Upper lobe of right lung (tissue), 1 donor: ENCODE measurements around the gene EXD3. TPM values are rescaled to one million over a fixed set of nuclear protein-coding genes. Genes with fewer than 3 reads are reported as not detected.

Source experiments
- ATAC-seq: fragments of 200-7000 bp; cut with Tn5 transposase; one replicate; pipeline ENCODE4 v1.9.1; 2020; ENCODE audit warnings: mild to moderate bottlenecking, moderate library complexity
- DNase-seq: peaks from one replicate; pipeline ENCODE4 v3.0.0-alpha.2; 2020
- H3K27ac ChIP-seq: fragments of 200-600 bp; one replicate; pipeline ENCODE4 v1.8.0; 2022
- H3K27me3 ChIP-seq: fragments of 200-600 bp; one replicate; pipeline ENCODE4 v1.8.0; 2022; ENCODE audit warnings: mild to moderate bottlenecking
- H3K36me3 ChIP-seq: fragments of 200-600 bp; one replicate; pipeline ENCODE4 v1.8.0; 2022
- H3K4me1 ChIP-seq: fragments of 200-600 bp; one replicate; pipeline ENCODE4 v1.8.0; 2022
- H3K4me3 ChIP-seq: fragments of 200-600 bp; one replicate; pipeline ENCODE4 v1.8.0; 2022; ENCODE audit warnings: mild to moderate bottlenecking
- H3K9me3 ChIP-seq: fragments of 200-600 bp; one replicate; pipeline ENCODE4 v1.8.0; 2022
- intact Hi-C: fragments of 100-400 bp; cut with DNase I; formaldehyde crosslinking; loops from one replicate; pipeline ENCODE4 v1.11.0; 2022
- total RNA-seq: library from RNA; stranded (reverse); fragmentation: NEBNext Ultra II Directional; extraction: Animal tissue kit (Norgen Biotek cat#: 25700); gene quantifications from one replicate; pipeline ENCODE4 v1.2.1, GENCODE V29; 2021
- TF ChIP-seq, protein P1 (sequence below): fragments of 200-600 bp; IDR thresholded peaks from one replicate; pipeline ENCODE4 v1.8.0; 2022; ENCODE audit warnings: antibody characterized with exemption
- donor health status: DM: no; HTN: yes; CAD: no; lungs with severe emphysema.

The EXD3 gene
- total RNA-seq, 1 donor from 2014 or later, result 27.3 TPM

DNA sequence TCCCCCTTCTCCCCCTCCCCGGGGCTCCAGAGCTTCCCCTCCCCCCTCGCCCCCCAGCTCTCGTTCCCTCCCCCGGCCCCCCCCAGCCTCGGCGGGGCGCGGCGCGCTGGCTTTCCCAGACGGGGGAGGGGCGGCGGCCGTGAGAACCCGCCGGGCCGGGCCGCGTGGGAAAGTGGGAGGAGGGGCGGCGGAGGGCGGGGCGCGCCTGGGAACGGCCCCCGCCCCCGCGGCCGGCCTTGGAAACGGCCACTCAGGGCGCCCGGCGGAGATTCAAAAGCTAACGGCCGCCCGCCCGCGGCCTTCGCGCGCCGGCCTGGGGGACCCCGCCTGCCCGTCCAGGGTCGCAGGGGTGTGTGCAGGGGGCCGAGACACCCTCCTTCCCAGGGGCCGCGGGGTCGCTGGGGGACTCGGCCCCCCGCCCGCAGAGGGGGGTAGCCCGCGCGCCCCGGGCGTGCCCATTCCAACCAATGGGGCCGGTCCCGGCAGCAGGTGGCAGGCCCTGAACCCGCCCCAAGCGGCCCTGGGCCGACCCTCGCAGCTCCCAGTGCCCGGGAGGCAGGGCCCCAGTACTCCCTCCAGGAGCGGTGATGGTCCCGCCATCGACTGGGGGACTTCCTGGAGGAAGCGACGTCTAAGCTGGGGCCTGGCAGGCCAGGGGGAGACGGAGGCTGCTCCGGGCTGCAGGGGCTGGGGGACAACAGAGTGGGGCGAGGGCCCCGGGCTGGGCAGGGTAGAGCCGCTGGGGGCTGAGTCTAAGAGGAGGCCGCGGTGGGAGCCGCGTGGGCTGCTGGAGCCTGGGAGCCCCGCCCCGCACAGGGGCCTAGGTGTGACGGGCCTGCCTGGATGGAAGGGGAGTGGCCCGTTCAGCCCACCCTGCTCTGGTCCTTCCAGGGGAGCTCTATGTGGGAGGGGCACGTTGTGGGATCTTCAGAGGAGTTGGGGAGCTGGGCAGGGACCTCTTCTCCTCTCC is 106.7 kb downstream of the EXD3 start:
- H3K4me3 ChIP-seq, result peak overlapping the region; percentile 37
- peak; percentile 31 for ATAC-seq
- H3K27ac ChIP-seq, result no peak overlapping the region
- DNase-seq, result peak; percentile 70
- H3K4me1 ChIP-seq, result peaks cover 28% of the 10 kb centered on the region
- H3K27me3 ChIP-seq, result peaks cover 17% of the 10 kb centered on the region
- TF ChIP-seq, protein P1, sequence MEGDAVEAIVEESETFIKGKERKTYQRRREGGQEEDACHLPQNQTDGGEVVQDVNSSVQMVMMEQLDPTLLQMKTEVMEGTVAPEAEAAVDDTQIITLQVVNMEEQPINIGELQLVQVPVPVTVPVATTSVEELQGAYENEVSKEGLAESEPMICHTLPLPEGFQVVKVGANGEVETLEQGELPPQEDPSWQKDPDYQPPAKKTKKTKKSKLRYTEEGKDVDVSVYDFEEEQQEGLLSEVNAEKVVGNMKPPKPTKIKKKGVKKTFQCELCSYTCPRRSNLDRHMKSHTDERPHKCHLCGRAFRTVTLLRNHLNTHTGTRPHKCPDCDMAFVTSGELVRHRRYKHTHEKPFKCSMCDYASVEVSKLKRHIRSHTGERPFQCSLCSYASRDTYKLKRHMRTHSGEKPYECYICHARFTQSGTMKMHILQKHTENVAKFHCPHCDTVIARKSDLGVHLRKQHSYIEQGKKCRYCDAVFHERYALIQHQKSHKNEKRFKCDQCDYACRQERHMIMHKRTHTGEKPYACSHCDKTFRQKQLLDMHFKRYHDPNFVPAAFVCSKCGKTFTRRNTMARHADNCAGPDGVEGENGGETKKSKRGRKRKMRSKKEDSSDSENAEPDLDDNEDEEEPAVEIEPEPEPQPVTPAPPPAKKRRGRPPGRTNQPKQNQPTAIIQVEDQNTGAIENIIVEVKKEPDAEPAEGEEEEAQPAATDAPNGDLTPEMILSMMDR, result no peak
- intact Hi-C loops, result no loop called here
- no peaks in the 10 kb centered on the region for H3K36me3 ChIP-seq
- H3K9me3 ChIP-seq, result no peaks in the 10 kb centered on the region

DNA sequence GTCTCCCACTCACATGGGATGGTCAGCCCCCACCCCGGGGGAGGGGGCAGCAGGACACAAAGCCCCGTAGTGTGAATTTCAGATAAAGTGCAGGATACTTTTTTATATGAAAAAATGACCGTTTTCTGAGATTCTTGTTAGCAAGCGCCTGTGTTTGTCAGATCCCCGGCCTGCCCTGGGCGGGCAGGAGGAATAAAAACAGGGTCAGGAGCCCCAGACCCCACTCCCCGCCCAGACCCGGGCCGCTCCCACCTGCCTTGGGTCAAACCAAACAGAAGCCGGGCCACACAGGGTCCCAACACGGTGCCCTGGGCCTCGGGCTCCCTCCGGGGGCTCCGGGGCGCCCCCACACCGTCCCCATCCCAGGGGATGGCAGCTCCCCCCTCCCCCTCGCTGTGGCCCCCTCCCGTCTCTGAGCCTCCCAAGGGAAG is 107.4 kb downstream of the EXD3 start:
- TF ChIP-seq, protein P1, result no peak
- no peak overlapping the region for H3K27ac ChIP-seq
- peaks cover 22% of the 10 kb centered on the region for H3K4me1 ChIP-seq
- no peaks in the 10 kb centered on the region for H3K9me3 ChIP-seq
- intact Hi-C loops, result no loop called here
- H3K4me3 ChIP-seq, result peak overlapping the region; percentile 37
- DNase-seq (no peak), ATAC-seq (no peak)
- H3K27me3 ChIP-seq, result peaks cover 17% of the 10 kb centered on the region
- no peaks in the 10 kb centered on the region for H3K36me3 ChIP-seq

DNA sequence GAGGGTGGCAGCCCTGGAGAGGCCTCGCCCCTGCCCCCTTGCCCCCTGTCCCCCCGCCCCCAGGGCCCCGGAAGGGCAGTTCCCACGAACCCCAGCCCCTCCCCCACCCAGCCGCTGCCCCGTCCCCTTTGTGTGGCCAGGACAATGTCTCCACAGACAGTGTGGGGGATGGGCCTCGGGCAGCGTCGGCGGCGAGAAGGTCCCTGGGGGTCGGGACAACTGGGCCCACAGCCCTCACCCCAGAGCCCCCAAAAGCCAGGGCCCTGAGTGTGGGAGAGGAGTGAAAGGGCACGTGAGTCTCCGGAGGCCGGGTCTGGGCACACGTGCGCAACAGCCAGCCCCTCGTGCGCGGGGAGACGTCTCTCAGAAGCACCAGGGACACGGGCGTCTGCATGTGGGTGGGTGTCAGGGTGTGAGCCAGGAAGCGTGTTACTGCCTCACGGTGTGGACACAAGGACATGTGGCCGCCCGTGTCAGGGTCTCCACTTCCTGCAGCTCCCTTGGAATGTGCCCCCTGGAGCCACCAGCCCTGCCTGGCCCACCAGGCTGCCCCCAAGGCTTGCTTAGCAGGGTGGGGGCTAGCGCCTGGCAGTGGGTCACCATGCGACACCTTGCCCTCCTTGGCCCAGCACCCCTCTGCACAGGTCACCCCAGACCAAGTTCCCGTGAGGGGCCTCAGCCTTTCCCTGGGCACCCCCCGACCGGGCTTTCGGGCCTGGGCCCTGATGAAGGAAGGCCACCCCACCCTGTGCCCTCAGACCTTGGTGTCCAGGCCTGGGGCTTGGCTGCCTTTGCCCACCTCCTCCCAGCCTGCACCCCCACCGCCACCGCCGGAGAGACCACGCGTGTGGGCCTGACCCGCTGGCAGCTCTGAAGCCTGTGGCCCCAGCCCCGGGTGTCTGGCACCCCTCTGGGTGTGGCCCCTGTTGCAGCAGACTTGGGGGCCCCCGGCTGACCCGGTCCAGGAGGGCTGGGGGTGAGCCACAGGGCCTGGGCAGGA is 108.1 kb downstream of the EXD3 start:
- TF ChIP-seq, protein P1, result no peak
- H3K27ac ChIP-seq, result no peak overlapping the region
- H3K4me3 ChIP-seq, result no peak overlapping the region
- DNase-seq (peak; percentile 64), ATAC-seq (no peak)
- no peaks in the 10 kb centered on the region for H3K36me3 ChIP-seq
- H3K4me1 ChIP-seq, result peaks cover 15% of the 10 kb centered on the region
- no peaks in the 10 kb centered on the region for H3K9me3 ChIP-seq
- peaks cover 17% of the 10 kb centered on the region for H3K27me3 ChIP-seq
- intact Hi-C loops, result no loop called here

DNA sequence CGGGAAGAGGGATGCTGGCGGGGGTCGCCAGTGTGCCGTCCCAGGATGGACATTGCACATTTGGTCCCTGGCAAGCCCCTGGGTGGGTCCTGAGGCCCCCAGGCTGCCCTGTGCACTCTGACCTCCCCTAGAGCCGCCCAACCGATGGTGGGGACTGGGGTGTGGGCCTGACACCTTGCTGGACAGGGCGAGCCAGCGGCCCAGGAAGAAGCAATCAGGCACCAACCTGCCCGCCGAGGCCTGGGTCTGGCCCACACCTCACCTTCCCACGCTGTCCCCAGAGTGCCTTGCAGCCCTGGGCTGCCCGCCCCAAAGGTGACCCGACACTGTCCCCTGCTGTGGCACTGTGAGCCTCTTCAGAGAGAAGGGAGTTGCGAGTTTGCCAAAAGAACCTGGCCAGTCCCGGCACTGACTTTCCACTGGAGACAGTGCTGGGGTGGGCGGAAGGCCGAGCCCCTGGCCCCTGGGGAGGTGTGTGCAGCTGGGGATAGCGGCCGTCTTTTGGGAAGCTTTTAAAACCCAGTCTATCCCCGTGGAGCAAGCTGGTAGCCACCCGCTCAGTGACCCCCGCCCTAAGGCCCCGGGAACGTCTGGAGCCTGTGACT is 108.9 kb downstream of the EXD3 start:
- Histone ChIP-seq H3K27ac (no peak overlapping the region), H3K4me3 (no peak overlapping the region), H3K36me3 (no peaks in the 10 kb centered on the region), H3K27me3 (peaks cover 17% of the 10 kb centered on the region), H3K4me1 (peaks cover 7% of the 10 kb centered on the region), H3K9me3 (no peaks in the 10 kb centered on the region)
- DNase-seq (peak; percentile 62), ATAC-seq (no peak)
- intact Hi-C loops, result no loop called here
- TF ChIP-seq, protein P1, result no peak

DNA sequence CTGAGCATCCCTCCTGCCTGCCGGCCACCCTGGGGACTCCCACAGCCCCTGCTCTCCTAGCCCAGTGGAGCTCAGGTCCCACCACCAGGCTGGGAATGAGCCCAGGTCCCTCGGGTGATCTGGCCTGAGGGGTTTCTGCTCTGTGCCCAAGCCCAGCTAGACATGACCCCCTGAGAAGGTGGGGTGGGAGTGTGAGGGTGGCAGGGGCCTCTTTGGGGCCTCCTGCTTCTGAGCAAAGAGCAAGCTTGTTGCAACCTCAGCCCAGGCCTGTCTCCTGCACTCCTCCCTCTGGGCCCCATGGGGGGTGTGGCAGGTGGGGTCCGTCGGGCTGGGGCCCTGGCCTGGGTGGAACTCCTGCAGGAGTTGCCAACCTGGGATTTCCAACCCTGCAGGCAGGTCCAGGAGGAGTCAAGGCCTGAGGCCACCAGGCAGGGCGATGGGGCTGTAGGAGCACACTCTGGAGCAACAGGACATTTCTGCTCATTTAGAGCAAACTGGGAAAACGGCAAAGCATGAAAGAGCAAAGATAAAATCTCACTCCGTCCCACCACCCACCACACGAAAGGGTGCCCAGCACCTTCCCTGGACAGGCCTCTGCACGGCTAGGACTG is 109.5 kb downstream of the EXD3 start:
- Histone ChIP-seq H3K27ac (no peak overlapping the region), H3K4me3 (no peak overlapping the region), H3K4me1 (peaks cover 7% of the 10 kb centered on the region), H3K36me3 (no peaks in the 10 kb centered on the region), H3K27me3 (peaks cover 17% of the 10 kb centered on the region), H3K9me3 (no peaks in the 10 kb centered on the region)
- TF ChIP-seq, protein P1, result no peak
- intact Hi-C loops, result no loop called here
- DNase-seq (peak; percentile 58), ATAC-seq (no peak)
